NCI-H1092 (cell line): ENCODE measurements around the gene FLYWCH2.

ENCODE experiments used
- DNase-seq: peaks from one replicate; lab custom pipeline; 2025; lab: John Stamatoyannopoulos, UW

The FLYWCH2 gene

DNA sequence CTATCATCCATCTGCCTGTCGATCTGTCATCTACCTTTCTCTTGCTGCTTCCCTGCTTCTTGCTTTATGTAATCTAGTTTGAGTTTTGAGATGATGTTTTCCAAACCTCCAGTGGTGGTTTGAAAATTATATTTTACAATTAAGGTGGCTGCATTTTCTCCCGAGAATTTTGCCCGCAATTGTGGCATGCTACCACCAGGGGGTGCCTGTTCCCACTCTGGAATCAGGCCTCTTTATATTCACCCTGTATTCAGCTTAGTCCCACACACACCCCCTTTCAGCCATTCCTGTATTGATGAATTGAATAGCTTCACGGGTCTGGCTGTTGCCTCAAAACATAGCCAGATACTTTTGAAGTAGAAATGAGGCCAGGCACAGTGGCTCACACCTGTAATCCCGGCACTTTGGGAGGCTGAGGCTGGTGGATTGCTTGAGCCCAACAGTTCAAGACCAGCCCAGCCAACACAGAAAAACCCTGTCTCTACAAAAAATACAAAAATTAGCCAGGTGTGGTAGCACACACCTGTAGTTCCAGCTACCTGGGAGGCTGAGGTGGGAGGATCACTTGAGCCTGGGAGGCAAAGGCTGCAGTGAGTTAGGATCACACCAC, 28.2 kb upstream of the FLYWCH2 start:
- no peak for DNase-seq

DNA sequence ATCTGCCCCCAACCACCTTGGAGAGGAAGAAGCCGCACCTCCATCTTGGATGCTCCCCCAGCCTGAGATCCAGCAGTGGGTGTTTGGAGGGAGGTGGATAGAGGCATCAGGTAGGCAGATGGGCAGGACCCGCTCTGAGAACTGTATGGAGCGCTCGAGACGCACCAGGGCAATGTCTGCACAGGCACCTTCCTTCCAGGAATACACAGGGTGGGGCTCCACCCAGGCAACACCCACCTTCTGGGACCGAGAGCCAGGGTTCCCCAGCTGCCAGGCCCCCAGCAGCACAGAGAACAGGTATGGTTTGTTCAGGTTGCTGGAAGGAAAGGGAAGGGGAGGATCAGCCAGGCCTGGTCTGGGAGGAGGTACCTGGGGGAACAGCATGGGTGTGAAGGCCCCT, 27.5 kb upstream of the FLYWCH2 start:
- no peak for DNase-seq

DNA sequence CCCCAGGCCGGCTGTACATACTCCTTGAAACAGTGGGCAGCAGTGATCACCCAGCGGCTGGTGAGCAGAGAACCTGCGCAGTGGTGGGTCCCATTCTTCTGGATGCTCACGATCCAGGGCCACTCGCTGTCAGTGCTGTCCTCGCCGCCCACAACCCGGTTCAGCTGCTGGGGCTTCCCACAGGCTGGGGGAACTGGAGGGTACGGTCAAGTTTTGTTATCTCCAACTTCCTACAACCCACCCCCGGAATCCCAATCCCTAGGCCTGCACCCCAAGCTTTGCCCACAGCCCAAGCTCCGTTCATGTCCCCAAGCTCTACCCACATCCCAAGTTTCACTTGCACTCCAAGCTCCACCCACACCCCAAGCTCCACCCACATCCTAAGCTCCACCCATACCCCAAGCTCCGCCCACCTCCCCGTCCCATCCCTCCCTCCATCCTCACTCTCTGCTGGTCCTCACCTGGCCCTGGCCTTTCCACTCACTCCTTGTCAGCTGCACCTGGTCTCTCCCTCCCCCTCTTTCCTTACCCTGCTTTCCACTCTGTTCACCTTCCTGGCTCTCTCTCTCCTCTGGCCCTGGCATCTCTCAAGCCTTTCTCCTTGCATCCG, 26.8 kb upstream of the FLYWCH2 start:
- no peak for DNase-seq

DNA sequence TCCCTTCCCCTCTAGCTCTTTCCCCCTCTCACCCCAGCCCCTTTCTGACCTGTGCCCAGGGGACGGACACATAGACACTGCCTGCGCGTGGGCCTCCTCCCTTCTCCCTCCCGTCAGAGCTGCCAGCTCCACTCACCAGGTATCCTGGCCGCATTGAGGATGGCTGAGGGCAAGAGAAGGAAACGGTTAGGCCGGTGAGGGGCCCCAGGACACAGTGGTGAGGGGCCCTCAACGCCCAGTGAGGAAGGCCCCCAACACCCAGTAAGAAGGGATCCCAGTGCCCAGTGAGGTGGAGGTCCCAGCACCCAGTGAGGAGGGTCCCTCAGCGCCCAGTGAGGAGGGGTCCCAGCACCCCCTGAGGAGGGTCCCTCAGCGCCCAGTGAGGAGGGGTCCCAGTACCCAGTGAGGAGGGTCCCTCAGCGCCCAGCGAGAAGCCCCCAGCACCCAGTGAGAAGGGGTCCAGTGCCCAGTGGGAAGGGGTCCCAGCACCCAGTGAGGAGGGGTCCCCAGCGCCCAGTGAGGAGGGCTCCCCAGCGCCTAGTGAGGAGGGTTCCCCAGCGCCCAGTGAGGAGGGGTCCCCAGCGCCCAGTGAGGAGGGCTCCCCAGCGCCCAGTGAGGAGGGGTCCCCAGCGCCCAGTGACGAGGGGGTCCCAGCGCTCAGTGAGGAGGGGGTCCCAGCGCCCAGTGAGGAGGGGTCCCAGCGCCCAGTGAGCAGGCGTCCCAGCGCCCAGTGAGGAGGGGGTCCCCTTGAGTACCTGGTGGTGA, 26.1 kb upstream of the FLYWCH2 start:
- no peak for DNase-seq

DNA sequence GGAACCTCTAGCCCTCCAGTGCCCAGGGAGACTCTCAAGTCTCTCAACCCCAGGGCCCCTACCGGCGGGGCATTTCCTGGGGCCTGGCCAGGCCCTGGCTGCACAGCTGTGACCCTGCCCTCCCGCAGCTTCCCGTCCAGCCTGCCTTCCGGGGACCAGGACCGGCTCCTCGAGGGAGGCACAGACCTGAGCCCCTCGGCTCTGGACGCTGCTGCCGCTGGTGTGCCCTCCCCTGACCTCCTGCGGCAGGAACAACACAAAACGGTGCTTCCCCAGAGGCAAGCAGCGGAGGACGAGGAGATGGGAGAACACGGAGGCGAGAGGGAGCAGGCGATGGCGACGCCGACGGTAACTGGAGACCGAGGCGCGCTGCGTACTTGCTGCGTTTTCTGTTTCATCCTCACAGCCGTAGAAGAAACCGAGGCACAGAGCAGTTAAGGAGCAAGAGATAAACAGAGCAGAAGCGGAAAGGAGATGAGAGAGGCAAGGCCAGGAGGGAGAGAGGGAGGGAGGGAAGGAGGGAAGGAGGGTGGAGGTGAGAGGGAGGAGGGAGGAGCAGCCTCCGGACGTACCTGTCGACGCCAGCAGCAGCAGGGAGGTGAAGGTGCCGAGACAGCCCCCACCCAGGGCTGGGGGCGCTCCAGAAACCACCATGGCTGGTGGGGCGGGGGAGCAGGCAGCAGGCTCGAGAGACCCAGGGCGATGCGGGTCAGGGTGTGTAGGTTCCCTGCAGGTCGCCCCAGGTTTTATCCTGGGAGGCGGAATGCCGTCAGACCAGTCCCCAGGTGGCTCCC, 25.4 kb upstream of the FLYWCH2 start, which contains the start of gene PRSS22:
PRSS22 (minus strand) TSS at position 720 of the 794 bp plus-strand sequence; CDS start at position 654, 66 bp downstream.
- DNase-seq, result no peak

DNA sequence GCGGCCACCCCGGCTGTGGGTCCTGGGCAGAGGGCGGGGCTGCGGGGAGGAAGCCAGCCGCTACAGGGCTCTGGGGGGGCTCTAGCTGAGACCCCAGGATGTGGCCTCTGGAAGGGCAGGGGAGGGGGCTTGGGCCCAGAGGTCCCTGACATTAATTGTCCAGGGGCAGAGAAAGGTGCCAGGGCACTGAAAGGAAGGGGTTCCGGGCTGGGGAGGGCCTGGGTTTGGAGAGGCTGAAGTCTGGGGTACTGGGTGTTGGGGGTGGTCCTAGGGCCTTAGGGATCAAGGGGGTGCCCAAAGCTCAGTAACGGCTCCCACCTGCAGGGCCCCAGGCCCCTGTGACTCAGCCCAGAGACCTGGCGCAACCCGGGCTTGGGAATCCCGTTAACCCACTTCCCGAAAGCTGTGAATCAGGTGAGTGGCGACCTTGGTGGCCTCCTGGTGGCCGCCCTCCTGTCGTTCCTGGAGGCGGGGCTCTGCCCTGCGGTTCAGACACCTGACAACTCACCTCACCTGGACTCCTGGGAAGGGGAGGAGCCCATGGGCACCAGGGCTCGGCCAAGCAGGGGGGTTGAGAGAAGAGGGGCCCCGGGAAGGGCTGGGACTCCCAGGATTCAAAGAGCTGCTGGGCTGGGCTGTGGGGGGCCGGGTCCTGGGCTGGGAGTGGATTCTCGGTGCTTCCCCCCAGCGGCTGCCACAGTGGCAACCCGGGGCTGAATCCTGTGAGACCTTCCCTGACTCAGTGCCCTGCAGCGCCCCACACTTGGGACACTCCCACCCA, 24.6 kb upstream of the FLYWCH2 start:
- DNase-seq, result no peak

DNA sequence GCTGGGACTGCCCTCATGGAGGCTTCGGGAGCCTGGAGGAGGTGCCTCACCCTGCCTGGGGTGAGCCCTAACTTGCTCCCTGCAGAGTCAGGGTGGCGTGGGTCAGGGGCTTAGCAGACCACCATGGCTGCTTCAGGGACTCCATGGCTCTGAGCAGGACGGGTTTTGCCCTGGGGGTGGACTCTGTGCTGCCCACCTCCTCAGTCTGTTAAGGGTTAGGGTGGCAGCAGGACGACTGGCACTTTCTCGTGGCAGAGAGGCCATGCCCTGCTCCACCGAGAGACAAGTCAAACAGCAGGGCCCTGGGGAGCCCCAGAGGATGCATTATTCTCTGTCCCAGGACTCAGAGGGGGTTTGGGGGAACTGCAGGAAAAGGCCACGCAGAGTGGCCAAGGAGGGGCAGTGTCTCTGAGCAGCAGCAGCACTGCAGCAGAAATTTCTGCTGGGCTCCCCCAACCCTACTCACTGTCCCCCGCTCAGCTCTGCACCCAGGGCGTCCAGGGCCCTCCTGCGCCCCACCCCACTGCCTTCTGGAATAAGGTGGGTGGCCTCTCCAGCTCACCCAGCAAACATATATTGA, 23.2 kb upstream of the FLYWCH2 start:
- no peak for DNase-seq

DNA sequence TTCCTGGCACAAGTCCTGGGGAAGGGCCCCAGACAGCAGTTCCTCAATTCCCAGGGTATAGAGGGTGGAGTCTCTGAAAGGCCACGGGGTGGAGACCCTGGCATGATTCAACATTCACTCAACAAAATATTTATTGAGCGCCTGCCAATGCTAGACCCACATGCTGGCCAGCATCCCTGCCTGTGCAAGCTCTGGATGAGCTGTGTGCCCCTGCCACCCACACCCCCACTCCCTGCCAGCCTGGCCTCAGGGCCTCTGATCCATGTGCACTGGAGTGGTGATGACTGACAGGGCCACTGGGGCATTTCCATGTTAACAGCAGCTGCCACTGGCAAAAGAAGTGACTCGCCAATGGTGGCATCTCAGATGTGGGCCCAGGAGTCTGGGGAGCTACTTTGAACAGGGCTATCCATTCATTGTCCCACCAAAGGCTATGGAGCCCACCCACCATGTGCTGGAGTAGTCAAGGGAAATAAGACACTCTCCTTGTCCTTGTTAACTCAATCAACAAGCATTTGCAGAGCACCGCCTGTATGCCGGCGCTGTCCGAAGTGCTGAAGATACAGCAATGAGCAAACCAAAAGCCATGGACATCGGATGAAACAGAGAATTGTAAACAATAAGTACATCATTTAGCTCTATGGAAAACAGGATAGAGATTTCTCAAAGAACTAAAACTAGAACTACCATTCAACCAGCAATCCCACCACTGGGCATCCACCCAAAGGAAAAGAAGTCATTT, 22.0 kb upstream of the FLYWCH2 start:
- DNase-seq, result no peak

DNA sequence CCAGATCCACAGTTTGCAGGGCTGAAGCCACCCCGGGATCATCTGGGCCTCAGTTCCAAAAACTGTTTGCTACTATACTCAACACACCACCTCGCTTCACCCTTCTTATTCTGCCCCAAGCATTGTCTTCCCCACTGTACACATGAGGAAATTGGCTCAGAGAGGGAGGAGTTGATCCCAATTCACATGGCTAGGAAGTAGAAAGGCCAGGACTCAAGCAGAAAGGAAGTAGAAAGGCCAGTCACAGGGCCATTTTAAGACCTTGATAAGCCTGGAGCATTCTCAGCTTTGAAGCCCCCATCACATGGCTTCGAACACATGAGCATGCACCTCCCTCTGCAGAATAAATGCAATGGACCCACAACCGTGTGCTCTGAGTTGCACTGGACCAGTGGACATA, 17.4 kb upstream of the FLYWCH2 start:
- DNase-seq, result no peak

DNA sequence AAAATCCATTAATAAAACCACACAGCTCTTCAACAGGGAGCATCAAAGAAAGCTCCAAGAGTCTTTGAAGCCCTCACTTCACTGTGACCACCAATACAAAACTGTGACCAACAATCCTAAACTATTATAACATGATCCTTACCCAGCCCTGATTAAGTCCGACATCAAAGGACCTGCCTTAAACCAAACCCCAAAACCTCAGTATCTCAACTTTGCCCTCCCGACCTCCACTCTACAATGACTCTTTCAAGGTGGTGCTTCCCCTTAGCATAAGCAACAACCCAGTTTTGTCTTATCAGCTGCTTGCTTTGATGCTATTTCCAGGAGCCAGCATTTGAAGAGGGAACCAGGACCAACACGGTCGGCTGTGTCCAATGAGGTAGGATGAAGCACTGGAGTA, 16.6 kb upstream of the FLYWCH2 start:
- DNase-seq, result no peak

DNA sequence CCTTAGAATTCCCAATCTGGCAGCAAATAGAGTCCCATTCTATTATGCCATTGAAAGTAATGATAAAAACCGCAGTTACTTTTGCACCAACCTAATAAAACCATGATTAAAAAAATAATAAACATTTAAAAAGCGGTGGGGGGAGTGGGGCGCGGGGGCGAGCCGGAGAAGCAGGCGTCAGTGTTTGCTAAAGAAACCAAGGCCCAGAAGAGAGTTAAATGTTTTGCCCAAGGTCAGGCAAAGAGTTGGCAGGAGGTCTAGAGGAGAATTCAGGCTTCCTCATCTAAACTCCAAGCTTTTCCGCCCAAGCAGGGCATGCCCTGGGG, 15.4 kb upstream of the FLYWCH2 start:
- DNase-seq, result no peak

DNA sequence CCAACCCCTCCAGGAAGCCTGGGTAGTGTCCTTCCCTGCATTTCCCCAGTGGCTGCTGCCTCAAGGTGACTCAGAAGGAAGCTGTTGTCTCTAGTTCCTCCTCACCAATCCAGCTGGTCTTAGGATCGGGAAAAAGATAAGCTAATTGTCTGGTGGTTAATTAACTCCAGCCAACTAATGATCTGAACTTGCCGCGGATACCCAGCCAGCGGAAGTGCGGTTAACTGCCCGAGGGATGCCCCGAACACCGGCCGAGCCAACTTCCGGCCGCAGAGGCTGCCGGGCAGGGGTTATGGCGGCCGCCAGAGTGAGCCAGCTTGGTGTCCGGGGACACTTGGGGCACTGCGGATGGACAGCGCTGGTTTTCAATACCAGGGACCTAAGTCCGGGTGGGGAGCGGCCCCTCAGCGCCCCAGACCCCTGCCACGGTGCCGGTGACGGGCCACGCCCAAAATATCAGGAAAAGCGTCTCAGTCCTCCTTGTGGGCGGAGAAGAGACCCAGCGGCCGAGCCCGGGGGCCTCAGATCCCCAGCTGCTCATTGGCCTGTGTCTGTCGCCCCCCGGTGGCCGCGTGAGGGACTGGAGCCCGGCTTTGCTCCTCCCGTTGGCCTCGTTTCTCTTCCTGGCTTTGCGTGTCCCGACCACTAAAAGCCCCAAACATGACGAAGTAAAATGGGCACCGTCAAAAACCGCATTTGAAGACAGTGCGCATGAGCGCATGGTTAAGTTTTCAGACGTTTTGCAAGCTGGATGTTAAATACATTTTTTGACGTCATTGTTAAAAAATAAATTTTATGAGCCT, 14.8 kb upstream of the FLYWCH2 start:
- peak; percentile 64 for DNase-seq

DNA sequence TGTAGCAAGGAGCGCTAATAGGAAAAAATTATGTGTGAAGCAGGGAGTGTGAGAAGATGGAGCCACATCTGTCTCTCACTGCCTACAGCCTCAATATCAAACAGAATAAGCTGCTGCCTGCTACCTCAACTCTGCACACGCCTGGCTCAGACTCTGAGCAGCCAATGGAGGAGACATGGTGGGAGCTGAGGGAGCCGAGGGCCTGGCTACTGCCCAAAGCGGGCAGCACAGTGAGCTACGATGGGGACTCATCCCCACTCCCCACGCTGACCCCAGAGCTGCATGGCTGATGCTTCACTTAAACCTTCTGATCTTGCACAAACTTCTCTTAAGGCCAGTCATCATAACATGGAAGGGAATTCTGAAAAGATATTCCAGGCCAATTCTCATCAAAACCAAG, 11.1 kb upstream of the FLYWCH2 start:
- no peak for DNase-seq

DNA sequence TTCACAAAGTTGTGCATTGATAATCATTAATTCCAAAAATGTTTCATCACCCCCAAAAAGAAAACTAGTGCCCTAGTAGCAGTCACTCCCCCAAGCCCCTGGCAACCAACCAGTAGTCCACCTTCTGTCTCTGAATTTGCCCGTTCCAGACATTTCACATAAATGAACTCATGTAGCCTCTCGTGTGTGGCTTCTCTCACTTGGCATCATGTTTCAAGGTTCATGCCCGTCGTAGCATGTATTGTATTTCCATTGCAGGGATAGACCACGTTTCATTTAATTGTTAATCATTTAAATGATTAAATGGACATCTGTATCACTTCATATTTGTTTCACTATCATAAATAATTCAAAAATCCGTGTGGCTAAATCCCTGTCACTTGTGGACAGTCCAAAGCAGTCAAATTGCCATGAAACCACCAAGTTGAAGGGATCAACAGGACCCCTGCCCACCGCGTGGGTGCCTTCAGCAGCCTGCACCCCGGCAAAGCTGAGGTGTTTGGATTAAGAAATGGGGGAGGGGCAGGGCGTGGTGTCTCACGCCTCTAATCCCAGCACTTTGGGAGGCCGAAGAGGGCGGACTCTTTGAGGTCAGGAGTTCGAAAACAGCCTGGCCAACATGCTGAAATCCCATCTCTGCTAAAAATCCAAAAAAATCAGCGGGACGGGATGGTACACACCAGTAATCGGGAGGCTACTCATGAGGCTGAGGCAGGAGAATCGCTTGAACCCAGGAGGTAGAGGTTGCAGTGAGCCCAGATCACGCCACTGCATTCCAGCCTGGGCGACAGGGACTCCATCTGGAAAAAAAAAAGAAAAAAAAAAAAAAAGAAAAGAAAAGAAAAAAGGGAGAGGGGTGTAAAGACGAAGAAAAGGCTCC, 8.7 kb upstream of the FLYWCH2 start:
- no peak for DNase-seq

DNA sequence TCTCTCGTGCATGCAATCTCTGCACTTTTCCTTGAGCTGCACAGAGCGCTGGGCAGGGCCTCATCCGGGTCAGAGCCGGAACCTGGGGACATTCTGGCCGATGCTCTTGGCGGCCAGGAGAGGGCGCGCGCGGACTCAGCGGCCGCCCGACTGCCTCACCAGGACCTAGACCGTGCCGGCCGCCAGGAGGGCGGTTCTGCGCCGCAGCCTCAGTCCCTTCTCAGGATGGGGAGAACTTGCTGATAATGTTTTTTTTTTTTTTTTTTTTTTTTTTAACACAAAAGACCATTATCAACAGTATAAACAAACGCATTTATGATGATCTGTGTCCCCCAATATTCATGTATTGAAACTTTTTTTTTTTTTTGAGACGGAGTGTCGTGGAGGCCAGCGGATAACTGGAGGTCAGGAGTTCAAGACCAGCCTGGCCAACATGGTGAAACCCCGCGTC, 8.1 kb upstream of the FLYWCH2 start:
- DNase-seq, result peak; percentile 55

DNA sequence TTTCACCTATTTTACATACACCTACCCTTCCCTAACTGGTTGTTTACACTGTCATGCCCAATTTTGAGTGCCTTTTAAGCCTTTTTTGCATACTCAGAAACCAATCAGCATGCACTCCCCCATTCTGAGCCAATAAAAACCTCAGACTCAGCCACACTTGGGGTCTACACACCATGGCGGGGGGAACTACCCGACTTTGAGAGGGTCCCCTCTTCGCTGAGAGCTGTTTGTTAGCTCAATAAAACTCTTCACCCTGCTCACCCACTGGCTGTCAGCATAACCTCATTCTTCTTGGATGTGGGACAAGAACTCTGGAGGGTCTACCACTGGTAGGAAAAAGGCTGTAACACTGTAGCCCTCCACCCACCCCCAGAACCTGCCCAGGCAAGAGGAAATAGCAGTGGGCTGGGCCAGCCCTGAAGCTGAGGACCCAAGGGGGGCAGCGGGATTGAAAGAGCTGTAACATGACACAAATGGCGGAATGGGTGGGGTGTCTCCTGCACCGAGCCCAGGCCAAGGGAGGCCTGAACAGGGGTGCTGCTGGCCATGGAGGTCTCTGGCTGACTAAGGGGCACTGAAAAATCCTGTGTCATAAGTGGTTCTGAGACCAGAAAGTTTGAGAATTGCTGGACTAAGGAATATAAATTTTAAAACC, 3.0 kb upstream of the FLYWCH2 start:
- DNase-seq, result no peak

DNA sequence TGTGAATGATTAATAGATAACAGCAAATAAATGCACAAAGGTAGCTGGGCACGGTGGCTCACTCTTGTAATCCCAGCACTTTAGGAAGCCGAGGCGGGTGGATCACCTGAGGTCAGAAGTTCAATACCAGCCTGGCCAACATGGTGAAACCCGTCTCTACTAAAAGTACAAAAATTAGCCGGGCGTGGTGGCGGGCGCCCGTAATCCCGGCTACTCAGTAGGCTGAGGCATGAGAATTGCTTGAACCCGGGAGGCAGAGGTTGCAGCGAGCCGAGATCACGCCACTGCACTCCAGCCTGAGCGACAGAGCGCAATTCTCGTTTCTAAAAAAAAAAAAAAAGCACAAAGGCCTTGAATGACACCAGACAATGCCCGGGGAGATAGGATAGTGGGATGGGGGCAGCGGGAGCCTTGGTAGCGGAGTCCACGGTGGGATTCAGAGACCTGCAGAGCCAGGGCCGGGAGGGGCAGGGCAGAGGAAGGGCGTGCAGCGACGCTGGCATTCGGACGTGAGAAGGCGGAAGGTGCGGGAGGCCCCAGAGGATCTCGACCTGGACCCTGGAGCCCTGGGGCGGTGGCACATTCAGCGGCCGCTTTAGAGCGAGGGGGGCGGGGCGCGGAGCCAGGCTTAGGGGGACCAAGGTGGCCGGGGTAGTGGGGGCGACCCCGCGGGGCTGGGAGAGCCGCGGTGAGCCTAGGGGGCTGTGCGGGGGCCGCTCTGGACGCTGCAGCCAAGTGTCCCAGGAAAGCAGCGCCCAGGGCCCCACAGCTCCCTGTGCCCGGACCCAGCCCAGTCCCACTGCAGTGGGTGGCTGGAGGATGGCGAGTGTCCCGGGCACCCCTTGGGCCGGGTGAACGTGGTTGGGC, 999 bp upstream of the FLYWCH2 start:
- no peak for DNase-seq
